GM18951 (cell line): ENCODE results near the gene DYNC1I1.

ENCODE experiments used
- POLR2A ChIP-seq: IDR thresholded peaks from 4 replicates; pipeline ENCODE4 v1.6.1; 2011; ENCODE audit warnings: mild to moderate bottlenecking; ENCODE audit not compliant: insufficient read length, insufficient read depth; ENCODE audit errors: extremely low read depth
- in situ Hi-C: fragments of 300-500 bp; cut with MboI; formaldehyde crosslinking; loops from one replicate; pipeline ENCODE4 v1.12.0; 2022; ENCODE audit warnings: low sequenced_read_pairs, mixed read lengths, inconsistent platforms; ENCODE audit not compliant: unreplicated experiment

The DYNC1I1 gene

GRCh38 chr7:95980706-95981105 is 208.4 kb downstream of the DYNC1I1 start:
- in situ Hi-C loops: no loop called here
- no peak for TF ChIP-seq POLR2A

- in situ Hi-C loops: no loop called here
- no peak for TF ChIP-seq POLR2A
Observed at GRCh38 chr7:95986178-95986764, 213.9 kb downstream of the DYNC1I1 start.

DNA sequence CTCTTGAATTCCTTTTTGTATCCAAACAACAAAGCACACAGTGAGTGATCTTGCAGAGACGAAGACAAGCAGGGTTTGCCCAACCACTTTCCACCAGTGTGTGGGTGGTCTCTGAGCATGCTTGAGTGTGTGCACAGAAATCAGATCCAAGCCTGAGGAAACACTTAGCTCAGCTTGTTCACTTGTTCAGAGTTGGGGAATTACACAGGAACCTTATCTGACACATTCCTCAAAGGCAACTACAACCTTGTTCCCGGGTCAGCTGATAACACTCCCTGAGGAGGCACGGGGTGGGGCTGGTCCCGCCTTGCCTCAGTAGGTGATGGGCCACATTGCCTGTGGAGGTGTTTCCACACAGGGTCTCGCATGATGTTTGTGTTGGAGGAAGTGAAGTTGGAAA is 216.9 kb downstream of the DYNC1I1 start:
- in situ Hi-C loops: no loop called here

GRCh38 chr7:95993380-95993779 is 221.0 kb downstream of the DYNC1I1 start:
- no peak for TF ChIP-seq POLR2A
- in situ Hi-C loops: no loop called here

More for the DNA sequence above, 216.9 kb downstream of the DYNC1I1 start:
- TF ChIP-seq POLR2A: no peak

- in situ Hi-C loops: no loop called here
Observed at GRCh38 chr7:95996174-95996573, 223.8 kb downstream of the DYNC1I1 start.

DNA sequence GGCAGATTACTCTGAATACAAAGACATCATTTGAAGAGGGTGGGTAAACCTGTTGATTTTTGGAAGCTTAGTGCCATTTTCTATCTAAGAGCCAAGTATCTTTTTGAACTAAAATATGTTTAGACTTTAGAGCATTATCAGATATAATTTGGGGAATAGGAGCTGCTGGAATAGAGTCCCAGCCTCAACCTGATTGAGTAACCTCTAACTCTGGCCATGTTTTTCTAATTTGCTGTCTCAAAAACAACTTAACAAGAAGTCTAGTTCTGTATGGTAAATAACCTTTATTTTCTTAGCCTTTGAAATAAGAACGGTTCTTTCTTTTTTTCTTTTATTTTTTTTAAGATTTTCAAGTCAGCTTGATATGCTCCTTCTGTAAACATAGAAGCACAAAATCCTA is 224.5 kb downstream of the DYNC1I1 start:
- in situ Hi-C loops: no loop called here
- no peak for TF ChIP-seq POLR2A

More at GRCh38 chr7:95996174-95996573, 223.8 kb downstream of the DYNC1I1 start:
- no peak for TF ChIP-seq POLR2A

GRCh38 chr7:95997632-95998031 is 225.3 kb downstream of the DYNC1I1 start:
- in situ Hi-C loops: no loop called here

GRCh38 chr7:95999481-95999880 is 227.1 kb downstream of the DYNC1I1 start:
- in situ Hi-C loops: no loop called here
- TF ChIP-seq POLR2A: no peak

More at GRCh38 chr7:95997632-95998031, 225.3 kb downstream of the DYNC1I1 start:
- no peak for TF ChIP-seq POLR2A

GRCh38 chr7:96004578-96004977 is 232.2 kb downstream of the DYNC1I1 start:
- no peak for TF ChIP-seq POLR2A
- in situ Hi-C loops: no loop called here

- in situ Hi-C loops: no loop called here
- TF ChIP-seq POLR2A: no peak
Observed at GRCh38 chr7:96005271-96005670, 232.9 kb downstream of the DYNC1I1 start.

DNA sequence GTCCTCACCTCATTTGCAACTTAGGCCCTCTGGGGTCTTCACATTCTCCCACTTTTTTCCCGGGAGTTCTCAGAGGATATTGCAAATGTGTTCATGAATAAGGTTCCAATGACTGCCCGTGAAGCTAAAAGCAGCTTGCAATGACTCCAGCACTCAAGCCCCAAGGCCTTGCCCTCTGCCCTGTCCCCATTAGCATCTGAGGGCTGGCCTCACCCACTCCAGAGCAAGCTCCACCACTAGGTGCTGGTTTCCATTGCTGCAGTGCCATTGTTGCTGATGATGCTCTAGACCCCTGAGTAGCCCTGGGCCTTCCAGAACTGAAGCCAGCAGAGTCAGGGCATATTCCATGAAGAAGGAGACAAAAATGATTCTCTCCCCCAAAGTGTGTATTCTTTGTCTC is 236.8 kb downstream of the DYNC1I1 start:
- TF ChIP-seq POLR2A: no peak
- in situ Hi-C loops: no loop called here

DNA sequence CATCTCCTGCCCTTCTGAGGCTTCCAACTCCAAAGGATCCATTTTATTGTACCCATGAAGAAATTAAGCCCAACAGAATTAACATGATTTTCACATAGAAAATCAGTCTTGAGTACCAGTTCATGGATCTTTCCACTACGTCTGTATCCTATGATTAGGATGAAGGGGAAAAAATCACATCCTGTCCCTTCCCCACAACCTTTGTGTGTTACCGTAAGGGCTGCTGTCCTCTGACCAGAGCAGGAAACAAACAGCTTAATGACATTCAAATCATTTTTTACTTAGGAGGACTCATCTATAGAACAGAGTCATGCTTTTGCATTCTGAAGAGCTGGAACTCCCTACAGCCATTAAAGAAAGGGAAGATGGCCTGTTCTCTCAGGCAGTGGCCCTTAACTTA is 241.5 kb downstream of the DYNC1I1 start:
- TF ChIP-seq POLR2A: no peak
- in situ Hi-C loops: no loop called here

DNA sequence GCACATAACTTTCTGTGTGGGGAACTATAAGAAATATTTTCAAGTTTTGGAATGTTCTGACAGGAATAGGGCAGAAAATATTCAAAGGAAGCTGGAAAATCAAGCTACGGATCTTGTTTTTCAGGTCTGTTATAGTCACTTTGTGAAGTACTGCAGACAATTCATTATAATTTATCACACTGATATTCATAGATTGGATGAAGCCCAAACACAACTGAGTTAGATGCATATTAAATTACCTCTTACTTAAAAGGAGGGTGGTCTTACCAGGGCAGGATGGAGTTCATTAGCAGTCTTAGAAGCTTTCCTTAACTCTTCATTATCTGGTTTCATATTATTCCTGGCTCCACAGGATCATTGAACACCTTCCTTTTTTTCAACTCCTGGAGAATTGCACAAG is 242.3 kb downstream of the DYNC1I1 start:
- TF ChIP-seq POLR2A: no peak
- in situ Hi-C loops: no loop called here

GRCh38 chr7:96016056-96016586 is 243.8 kb downstream of the DYNC1I1 start:
- in situ Hi-C loops: no loop called here

More at GRCh38 chr7:96016056-96016586, 243.8 kb downstream of the DYNC1I1 start:
- no peak for TF ChIP-seq POLR2A
